T-helper 1 cell (primary cell): ENCODE results near the gene OPCML.

Source experiments
- DNase-seq, 5 donors: peaks; one replicate each; pipeline ENCODE4 v3.0.0-alpha.2; 2012 to 2020

Gene OPCML

DNA sequence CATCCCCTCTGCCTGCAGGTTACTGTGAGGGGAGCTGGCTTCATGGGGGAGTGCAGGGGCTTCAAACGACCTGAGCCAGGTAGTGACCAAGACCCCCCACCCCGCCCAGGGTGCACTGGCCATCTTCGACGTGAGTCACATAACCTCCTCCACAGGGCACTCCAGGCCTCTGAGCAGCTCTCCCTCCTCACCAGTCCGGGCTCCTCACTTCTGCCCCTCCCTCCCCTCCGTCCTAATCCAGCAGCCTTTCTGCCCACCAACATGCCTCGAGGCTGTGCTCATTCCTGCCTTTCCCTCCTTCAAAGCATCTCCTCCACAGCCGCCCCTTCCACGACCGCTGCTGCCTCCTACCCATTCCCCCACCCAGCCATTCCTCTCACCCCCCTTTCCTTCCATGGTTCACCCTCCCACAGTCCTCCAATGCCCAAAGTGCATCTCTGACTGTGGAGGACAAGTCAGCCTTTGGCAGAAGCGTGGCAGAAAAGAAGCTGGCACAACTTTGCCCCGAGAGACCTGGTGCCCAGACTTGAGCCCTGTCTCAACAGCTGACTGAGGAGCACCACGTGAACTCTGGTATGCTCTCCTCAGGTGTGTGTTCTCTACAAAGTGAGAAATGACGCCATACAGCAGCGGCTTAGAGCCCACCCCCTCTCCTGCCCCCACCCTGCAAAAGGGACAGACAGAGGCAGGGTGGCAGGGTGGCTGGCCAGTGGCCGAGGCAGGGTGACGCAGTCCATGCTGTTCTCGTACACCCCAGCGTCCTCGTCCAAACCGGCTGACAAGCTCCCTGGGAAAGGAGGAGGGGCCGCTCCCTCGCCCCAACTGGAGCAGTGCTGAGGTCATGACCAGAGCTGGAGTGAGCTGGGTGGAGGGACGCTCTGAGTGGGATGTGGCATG is 30.4 kb downstream of the OPCML start:
- DNase-seq: no peak

- DNase-seq: no peak
Observed at GRCh38 chr11:133500936-133501335, 31.4 kb downstream of the OPCML start.

DNA sequence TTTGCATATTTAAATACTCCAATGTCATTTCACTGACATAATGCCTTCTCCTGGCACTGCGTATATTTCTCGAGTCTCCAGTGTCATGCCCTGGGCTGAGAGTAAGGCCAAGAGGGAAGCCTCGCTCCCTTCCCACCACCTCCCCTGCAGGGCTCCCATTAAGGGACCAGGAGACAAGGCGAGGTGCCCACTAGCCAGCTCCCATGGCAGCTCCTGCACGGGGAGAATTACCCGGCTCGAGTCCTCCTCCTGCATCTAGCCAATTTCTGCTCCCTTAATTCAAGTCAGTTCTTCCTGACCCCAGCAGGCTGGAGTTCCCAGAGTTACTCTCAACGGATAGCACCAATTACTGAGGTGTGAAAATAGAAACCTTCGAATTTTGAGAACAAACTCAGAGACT is 31.9 kb downstream of the OPCML start:
- no peak for DNase-seq

- DNase-seq: no peak
Observed at GRCh38 chr11:133498969-133499368, 33.3 kb downstream of the OPCML start.

DNA sequence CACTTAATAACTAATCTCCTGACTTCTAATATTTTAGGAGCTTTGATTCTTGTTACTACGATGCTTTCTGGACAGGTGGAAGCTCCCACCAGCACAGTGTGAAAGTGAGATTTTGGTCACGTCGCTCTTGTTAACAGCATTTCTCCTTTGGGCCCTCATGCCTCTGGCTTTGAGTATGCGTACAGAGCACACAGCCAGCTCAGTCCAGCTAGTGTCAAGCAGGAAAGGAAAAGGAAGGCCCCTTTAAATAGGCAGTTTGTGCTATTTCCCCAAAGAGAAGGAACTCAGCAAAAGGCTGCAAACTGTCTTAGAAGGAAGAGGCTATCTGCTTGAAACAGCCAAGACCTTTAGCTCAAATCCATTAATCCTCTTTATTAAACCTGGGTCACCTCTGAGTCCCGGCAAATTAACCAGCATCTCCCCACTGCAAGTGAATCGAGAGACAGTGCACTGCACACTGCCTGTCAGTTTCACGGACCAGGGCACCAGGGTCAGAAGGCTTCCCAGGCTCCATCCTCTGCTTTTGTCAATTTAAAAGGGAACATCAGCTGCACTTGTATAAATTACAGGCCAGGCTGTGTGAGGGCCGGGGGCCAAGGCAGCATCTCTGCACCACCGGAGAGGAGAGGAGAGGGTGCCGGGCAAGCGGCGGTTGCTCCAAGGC is 34.7 kb downstream of the OPCML start:
- no peak for DNase-seq

DNA sequence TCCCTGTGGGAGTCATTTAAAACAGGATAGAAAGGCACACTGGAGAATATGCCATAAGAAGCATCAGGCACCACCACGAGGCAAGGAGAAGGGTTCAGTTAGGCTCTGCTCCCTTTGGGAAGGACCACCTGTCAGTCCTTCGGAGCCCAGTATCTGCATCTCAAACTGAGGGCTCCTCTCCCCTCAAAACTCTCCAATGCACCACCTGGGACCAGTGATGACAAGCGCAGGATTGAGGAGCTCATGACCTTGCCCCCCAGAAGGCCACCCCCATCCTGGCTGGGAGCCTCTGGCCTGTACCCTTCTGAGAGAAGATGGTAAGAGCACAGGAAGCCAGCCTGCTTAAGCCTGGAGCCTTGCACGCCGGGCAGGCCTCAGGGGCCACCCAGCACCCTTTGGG is 39.4 kb downstream of the OPCML start:
- no peak for DNase-seq

DNA sequence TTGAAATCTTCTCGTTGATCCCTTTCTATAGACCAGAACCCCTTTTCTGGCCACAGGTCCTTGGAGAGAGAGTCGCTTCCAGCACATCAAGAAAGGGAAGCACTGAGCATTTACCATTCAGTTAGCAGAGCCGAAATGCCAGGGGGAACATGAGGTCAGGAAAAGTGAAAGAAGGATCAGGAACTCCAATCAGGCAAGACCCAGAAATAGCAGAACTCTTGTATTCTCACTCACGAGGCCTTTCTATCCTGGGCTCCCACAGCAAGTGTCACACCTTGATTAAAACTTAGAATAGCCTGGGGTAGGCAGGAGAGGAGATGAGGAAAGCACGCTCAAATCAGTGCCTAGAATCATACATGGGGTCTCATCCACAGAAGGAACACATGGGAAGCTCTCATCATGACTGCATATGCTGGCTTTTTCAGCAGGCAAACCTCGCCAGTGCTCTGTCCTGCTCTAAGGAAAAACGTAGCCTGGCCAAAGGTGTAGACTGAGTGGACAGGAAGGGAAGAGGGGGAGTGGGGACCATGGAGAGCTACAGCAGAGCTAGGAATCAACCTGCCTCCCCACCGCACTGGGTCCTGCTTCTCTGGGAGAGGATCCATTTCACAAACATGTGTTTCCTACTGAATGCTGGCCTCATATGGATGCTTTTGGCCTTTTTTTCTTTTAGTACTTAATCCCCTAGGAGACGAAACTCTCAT is 40.5 kb downstream of the OPCML start:
- no peak for DNase-seq

- no peak for DNase-seq
Observed at GRCh38 chr11:133480722-133481121, 51.6 kb downstream of the OPCML start.

DNA sequence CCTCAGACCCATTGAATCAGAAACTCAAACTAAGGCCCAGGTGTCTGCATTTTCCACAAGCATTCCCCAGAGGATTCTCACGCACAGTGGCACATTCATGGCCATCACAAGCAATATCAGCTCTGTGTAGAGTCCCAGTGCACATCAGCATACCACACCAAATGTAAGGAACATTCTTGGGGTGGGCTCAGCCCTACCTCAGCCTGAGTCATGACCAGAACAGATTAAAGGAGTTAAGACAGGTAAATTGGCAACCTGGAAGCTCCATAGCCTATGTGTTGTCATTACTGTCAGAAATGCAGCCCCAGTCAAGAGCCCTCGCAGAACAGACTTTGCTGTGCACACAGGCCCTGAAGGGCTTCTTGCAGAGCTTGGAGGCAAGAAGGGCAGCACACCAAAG is 53.1 kb downstream of the OPCML start:
- no peak for DNase-seq

DNA sequence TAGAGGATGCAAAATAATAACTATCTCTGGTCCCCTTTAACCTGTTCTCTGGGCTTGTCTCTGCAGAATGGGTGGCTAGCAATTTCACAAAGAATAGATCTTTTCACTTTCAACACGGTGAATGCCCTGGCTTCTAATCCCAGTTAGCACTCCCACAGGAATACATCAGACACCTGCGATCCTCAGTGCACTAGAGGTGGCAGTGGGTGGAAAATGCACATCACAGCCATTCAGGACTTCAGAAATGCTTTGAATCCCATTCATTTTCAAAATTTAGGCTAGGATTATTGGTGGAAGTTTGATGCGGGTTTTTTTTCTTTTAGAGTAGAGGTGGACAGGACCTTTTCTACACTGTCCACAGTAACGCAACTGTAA is 55.1 kb downstream of the OPCML start:
- DNase-seq: no peak

- DNase-seq: no peak
Observed at GRCh38 chr11:133476570-133477250, 55.6 kb downstream of the OPCML start.

DNA sequence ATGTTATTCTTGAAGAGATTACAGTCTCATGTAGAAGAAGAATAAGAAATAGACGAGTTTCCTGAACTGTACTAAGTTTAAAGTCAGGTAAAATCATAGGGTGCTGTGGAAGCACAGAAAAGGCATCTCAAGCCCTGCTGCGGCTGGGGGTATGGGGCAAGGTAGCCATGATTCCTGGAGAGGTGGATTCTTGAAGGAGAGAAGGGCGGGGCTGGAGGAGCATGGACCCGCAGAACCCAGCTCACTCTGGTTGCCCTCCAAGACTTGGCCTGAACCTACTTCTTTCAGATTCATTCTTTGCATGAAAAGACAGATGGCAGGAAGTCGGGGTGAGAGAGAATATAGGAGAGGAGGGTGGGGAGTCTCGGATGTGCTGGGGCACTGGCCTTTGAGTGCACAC is 57.8 kb downstream of the OPCML start:
- no peak for DNase-seq

DNA sequence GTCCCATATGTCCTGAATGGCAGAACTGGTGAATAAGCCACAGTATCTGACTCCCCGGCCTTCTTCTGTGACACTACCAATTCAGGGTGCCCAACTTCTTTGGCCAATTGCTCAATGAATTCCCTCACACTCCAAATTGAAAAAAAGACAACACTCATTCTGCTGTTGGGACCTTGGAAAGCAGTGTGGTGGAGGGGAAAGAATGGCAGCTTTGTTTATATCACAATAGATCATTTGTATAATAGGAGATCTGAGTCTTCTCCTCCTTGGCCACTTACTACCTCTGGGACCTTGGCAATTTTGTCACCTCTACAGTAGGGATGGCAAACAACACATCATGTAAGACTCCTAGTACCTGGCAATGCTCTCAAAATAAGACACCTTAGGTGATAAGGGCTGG is 64.6 kb downstream of the OPCML start:
- no peak for DNase-seq

DNA sequence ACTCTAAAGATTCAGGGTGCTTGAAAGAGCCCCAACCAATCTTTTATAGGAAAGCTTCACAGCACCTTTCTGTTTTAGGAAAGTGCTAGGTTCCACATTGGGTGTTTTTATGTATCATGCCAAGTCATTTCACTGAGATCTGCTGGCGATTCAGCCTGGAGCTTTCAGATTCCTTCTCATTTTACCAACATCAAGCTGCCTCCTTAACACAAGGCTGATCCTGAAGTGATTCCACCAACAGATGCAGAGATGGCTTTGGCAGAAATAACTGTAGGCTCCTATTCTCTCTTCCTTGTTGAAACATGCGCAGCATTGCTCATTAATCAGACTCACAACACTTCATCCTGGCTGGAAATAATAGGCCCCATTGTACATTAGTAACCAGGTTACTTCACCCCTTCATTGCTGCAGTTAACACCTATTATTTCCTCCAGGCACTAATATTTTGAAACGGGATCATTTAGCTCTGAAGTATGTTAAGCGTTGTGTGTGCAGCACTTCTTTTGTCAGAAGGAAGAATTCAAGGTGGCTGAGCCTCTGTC is 89.0 kb downstream of the OPCML start:
- DNase-seq: no peak

DNA sequence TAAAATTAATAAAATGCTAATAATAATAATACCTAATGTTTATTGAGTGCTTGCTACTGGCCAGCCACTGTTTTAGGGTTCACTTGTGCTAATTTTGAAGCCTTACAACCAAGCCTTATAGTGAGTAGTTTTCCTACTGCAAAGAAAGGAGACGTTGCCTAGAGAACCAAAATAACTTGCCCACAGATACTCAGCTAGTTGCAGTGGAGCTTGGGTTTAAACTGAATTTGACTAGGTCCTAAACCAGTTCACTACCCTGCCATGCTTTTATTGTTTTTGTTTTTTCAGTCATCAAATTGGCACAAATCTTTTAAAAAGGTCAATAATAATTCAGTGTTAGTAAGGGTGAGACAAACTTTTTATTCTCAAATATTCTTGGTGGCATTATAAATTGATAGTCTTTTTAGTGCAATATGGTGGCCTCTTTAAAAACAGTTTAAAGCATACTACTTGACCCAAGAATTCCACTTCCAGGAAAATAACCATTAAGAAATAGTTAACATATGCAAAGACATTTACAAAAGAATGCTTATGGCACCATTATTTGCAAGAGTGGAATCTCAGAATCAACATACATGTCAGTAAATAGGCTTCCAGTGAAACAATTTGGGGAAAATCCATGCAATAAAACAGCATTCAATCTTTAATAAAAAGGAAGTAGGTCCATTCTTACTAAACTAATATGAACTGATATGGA is 90.2 kb downstream of the OPCML start:
- no peak for DNase-seq

DNA sequence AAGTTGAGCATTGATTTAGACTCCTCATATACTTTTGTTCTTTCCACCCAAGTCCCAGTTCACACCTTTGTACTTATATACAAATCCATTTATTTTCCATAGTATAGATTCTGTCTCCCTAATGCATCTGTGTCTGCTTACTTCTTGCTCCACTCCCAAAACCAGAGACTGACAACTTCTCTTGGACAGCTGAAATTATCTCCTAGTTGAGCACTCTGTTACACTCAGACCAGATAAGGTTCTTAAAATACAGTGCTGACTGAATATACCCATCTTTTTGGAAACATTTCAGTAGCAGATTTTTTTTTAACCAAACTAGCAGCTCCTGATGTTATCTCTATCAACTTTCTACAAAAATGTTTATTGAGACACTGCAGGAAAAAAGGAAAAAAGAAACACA is 106.3 kb downstream of the OPCML start:
- DNase-seq: no peak

DNA sequence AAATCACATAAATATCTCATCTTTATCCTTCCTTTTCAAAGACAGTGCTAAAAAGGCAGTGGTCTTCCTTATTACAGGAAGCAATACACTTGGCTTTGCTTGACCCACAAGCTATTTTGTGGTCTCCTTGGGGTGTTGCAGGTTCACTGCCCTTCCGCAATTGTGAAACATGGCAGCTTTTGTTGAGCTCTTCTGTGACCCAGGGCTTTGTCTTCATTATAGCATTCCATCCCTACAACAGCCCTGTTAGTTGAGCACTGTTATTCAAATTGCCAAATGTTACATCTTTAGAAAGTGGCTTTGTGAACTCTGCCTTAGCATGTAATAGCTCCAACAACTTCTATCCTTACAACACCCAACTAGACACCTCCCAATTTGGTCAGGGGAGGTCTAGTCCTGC is 107.1 kb downstream of the OPCML start:
- DNase-seq: no peak

DNA sequence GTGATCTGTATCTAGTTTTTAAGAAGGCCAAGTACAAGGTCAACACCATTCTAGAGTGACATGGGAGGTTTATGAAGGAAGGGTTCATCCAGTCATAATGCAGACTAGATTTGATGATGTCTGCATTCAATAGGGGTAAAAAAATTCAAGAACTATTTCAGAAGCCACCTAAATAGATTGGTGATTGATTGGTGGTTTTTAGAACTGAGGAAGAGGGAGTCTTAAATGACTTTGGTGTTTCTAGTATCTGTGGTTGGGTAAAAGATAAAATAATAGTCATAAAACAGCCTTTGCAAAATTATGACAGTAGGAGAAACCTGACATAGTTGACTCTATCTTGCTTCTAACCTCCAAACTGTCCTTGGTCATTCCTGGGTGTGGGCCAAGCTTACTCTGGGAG is 114.1 kb downstream of the OPCML start:
- DNase-seq: no peak

GRCh38 chr11:133414506-133414905 is 117.8 kb downstream of the OPCML start:
- no peak for DNase-seq

- DNase-seq: no peak
Observed at GRCh38 chr11:133413703-133414102, 118.6 kb downstream of the OPCML start.

DNA sequence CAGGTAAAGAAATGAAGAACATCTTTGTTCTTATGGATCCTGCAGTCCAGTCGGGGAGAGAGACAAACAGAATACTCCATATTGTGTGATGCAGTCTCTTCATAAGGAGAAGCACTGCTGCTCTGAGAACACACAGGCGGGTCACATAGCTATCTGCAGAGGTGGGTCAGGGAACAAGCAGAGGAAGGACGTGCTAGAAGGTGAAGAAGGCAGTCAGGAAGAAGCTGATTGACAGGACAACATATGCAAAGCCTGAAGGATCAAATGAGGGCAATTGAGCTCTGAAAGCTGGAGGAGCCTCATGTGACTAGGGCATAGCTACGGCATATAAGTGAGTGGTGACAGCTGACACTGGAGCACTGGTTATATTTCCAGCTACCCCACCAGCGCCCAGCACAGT is 122.5 kb downstream of the OPCML start:
- DNase-seq: no peak

DNA sequence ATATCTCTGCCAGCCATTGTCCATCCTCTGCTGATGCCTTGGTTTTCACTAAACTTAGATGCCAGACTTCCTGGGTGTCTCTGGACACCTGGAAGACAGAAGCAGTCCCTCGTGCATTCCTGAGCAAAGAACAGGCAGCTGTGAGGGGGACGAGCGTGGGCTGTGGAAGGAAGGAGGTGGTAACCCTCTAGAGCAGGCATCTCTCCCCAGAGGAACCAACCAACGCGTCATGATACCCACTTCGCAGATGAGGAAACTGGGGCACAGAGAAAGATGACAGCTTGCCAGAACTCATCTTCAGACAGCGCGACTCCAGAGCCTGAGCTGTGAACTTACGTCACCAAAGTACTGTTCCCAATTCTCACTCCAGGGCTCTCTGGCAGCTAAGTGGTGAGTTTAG is 123.4 kb downstream of the OPCML start:
- DNase-seq: no peak
